Cardiac muscle cell (in vitro differentiated cells and primary cell): ENCODE data around the gene VSTM5. TPM values are rescaled to one million over a fixed set of nuclear protein-coding genes. Genes with fewer than 3 reads are reported as not detected.

Source experiments
- DNase-seq, 2 donors: peaks; one replicate each; pipeline versions ENCODE4 v3.0.0 to v3.0.0-alpha.2; 2010 to 2017; ENCODE audit warnings: low read depth in 1 of 2, low spot score in 1 of 2
- H3K27ac ChIP-seq: fragments of 200-600 bp; sonication (generic); 2 replicates; pipeline ENCODE4 v1.5.1; 2016
- H3K27me3 ChIP-seq: fragments of 200-600 bp; sonication (generic); 2 replicates; pipeline ENCODE4 v1.6.0; 2016; ENCODE audit warnings: control low read depth
- H3K36me3 ChIP-seq: fragments of 200-600 bp; sonication (generic); 2 replicates; pipeline ENCODE4 v1.5.1; 2016; ENCODE audit warnings: control low read depth
- H3K4me1 ChIP-seq: fragments of 200-600 bp; sonication (generic); 2 replicates; pipeline ENCODE4 v1.8.1; 2017; ENCODE audit warnings: low read depth, mild to moderate bottlenecking, mixed run types
- H3K4me3 ChIP-seq: fragments of 200-600 bp; sonication (generic); 2 replicates; pipeline ENCODE4 v1.5.1; 2016; ENCODE audit warnings: mild to moderate bottlenecking
- H3K9me3 ChIP-seq: fragments of 200-600 bp; sonication (generic); 2 replicates; pipeline ENCODE4 v1.5.1; 2017; ENCODE audit warnings: low read depth, mild to moderate bottlenecking, control low read depth
- CTCF ChIP-seq: IDR thresholded peaks from 2 replicates; pipeline ENCODE4 v1.5.1; 2012; ENCODE audit warnings: low read depth, mild to moderate bottlenecking, low read length
- polyA plus RNA-seq: library from polyadenylated mRNA; unstranded; fragments of >200 nt; fragmentation: Nextera tagmentation; extraction: Ambion mirVana; gene quantifications from 2 replicates; pipeline ENCODE4 v1.2.1, GENCODE V29; 2016
- total RNA-seq: library from RNA; depleted of rRNA; stranded (reverse); fragments of >200 nt; gene quantifications from 2 replicates; pipeline ENCODE4 v1.2.3, GENCODE V29; 2016

The VSTM5 gene
- total and polyA plus RNA-seq, 2 experiments from 2014 or later: 0.15 TPM; not detected in 1

GRCh38 chr11:93821617-93822016 is 28.8 kb downstream of the VSTM5 start:
- Histone ChIP-seq H3K27ac (no peak overlapping the region), H3K4me1 (peaks cover 5% of the 10 kb centered on the region), H3K36me3 (no peaks in the 10 kb centered on the region), H3K27me3 (no peaks in the 10 kb centered on the region), H3K9me3 (no peaks in the 10 kb centered on the region), H3K4me3 (no peak overlapping the region)
- TF ChIP-seq CTCF: no peak
- no peak for DNase-seq

- no peak for TF ChIP-seq CTCF
- Histone ChIP-seq H3K4me1 (peaks cover 5% of the 10 kb centered on the region), H3K27ac (no peak overlapping the region), H3K4me3 (no peak overlapping the region), H3K36me3 (no peaks in the 10 kb centered on the region), H3K27me3 (no peaks in the 10 kb centered on the region), H3K9me3 (no peaks in the 10 kb centered on the region)
- DNase-seq: no peak
These were observed 29.6 kb downstream of the VSTM5 start for GRCh38 chr11:93820847-93821246.

GRCh38 chr11:93819966-93820695 is 30.3 kb downstream of the VSTM5 start:
- Histone ChIP-seq H3K36me3 (no peaks in the 10 kb centered on the region), H3K27me3 (no peaks in the 10 kb centered on the region), H3K27ac (no peak overlapping the region), H3K4me3 (no peak overlapping the region), H3K4me1 (peaks cover 5% of the 10 kb centered on the region), H3K9me3 (no peaks in the 10 kb centered on the region)
- no peak for DNase-seq
- no peak for TF ChIP-seq CTCF

GRCh38 chr11:93817426-93818348 is 32.7 kb downstream of the VSTM5 start:
- DNase-seq: no peak
- no peaks in the 10 kb centered on the region for H3K9me3 ChIP-seq
- TF ChIP-seq CTCF: no peak

GRCh38 chr11:93814966-93815633 is 35.3 kb downstream of the VSTM5 start:
- peak overlapping the region; percentile 36 for H3K27ac ChIP-seq

More at GRCh38 chr11:93817426-93818348, 32.7 kb downstream of the VSTM5 start:
- H3K27me3 ChIP-seq: no peaks in the 10 kb centered on the region
- H3K4me1 ChIP-seq: peaks cover 5% of the 10 kb centered on the region
- no peak overlapping the region for H3K4me3 ChIP-seq
- peaks cover 19% of the 10 kb centered on the region for H3K36me3 ChIP-seq
- H3K27ac ChIP-seq: peak overlapping the region; percentile 50

More at GRCh38 chr11:93814966-93815633, 35.3 kb downstream of the VSTM5 start:
- Histone ChIP-seq H3K4me1 (peaks cover 5% of the 10 kb centered on the region), H3K27me3 (no peaks in the 10 kb centered on the region), H3K9me3 (no peaks in the 10 kb centered on the region), H3K36me3 (peaks cover 41% of the 10 kb centered on the region), H3K4me3 (no peak overlapping the region)
- TF ChIP-seq CTCF: no peak
- peak in 1 of 2 donors; percentile 14 for DNase-seq
